MCF 10A (cell line): ENCODE measurements around the gene ZSCAN22. TPM values are rescaled to one million over a fixed set of nuclear protein-coding genes. Genes with fewer than 3 reads are reported as not detected.

Experiments
- BruUV-seq: library from RNA; stranded (reverse); fragments of 400-500 nt; replicated peaks from 2 replicates; lab custom pipeline; 2021; lab: Mats Ljungman, UMichigan
- CTCF ChIA-PET: fragments of 300-600 bp; sonication (Branson Sonifier 250); formaldehyde crosslinking; extraction: SDS; loops from one replicate; lab custom pipeline; 2021; ENCODE audit warnings: antibody characterized with exemption, inconsistent platforms; lab: Yijun Ruan, JAX
- POLR2A ChIA-PET: fragments of 300-600, 350-650 bp; sonication (Branson Sonifier 250); formaldehyde crosslinking; extraction: SDS; loops from one replicate; lab custom pipeline; 2020; ENCODE audit warnings: antibody characterized with exemption, inconsistent platforms; lab: Yijun Ruan, JAX
- DNase-seq: peaks from one replicate; pipeline ENCODE4 v3.0.0-alpha.2; 2018; ENCODE audit not compliant: unreplicated experiment
- H3K27ac Mint-ChIP-seq: one replicate; pipeline ENCODE4 v1.8.0; 2022; ENCODE audit warnings: mild to moderate bottlenecking, low read depth, mixed read lengths; ENCODE audit not compliant: unreplicated experiment
- H3K27me3 Mint-ChIP-seq: one replicate; pipeline ENCODE4 v1.8.0; 2022; ENCODE audit warnings: mixed read lengths; ENCODE audit not compliant: insufficient read depth, unreplicated experiment
- H3K36me3 Mint-ChIP-seq: one replicate; pipeline ENCODE4 v1.8.0; 2022; ENCODE audit warnings: mild to moderate bottlenecking, moderate library complexity, mixed read lengths; ENCODE audit not compliant: insufficient read depth, unreplicated experiment
- H3K4me1 Mint-ChIP-seq: one replicate; pipeline ENCODE4 v1.8.0; 2022; ENCODE audit warnings: mixed read lengths; ENCODE audit not compliant: insufficient read depth, unreplicated experiment
- H3K4me3 Mint-ChIP-seq: one replicate; pipeline ENCODE4 v1.8.0; 2022; ENCODE audit warnings: mild to moderate bottlenecking, moderate library complexity, mixed read lengths; ENCODE audit not compliant: unreplicated experiment
- H3K9me3 Mint-ChIP-seq: one replicate; pipeline ENCODE4 v1.8.0; 2022; ENCODE audit warnings: mixed read lengths; ENCODE audit not compliant: unreplicated experiment
- CTCF ChIP-seq: fragments of 200-600 bp; IDR thresholded peaks from one replicate; pipeline ENCODE4 v1.8.0; 2022; ENCODE audit warnings: antibody characterized with exemption, mild to moderate bottlenecking; ENCODE audit not compliant: unreplicated experiment
- intact Hi-C: fragments of 100-400 bp; cut with micrococcal nuclease; formaldehyde crosslinking; loops from 2 replicates; pipeline ENCODE4 v1.14.1; 2022
- total RNA-seq: library from RNA; stranded (reverse); gene quantifications from 2 replicates; pipeline ENCODE4 v1.2.3, GENCODE V29; 2022

The ZSCAN22 gene
- total RNA-seq, 1 experiment from 2014 or later: 3.8 TPM

- peaks cover 18% of the 10 kb centered on the region for H3K4me1 Mint-ChIP-seq
- BruUV-seq: no TSS peak
- ChIA-PET POLR2A (interaction anchor here (0.5 to 3.3 kb wide), 21 partner anchors 9 to 1056 kb away, joined by 3 to 17 read pairs (median 3); partner anchors contain the start of genes ERVK3-1, ZNF544, ZNF805 and ZSCAN22), CTCF (interaction anchor here (0.6 to 0.7 kb wide), 3 partner anchors 49 to 1683 kb away, joined by 3 to 4 read pairs (median 3); partner anchors contain the start of gene ZNF71)
- peaks cover 18% of the 10 kb centered on the region for H3K9me3 Mint-ChIP-seq
- peak within 1 kb of the TSS; percentile 89 for H3K4me3 Mint-ChIP-seq
- TF ChIP-seq CTCF: no peak
- peak; percentile 99 for DNase-seq
- H3K27me3 Mint-ChIP-seq: no peaks in the 10 kb centered on the region
- peak within 1 kb of the TSS; percentile 97 for H3K27ac Mint-ChIP-seq
- intact Hi-C loops: no loop called here
- peaks cover 33% of the 10 kb centered on the region for H3K36me3 Mint-ChIP-seq
Measured at GRCh38 chr19:58278541-58279041, 48.2 kb upstream of the ZSCAN22 start, which contains the start of gene ZNF8. ZNF8 (plus strand) TSS chr19:58278955; CDS start chr19:58279082, 127 bp downstream.

GRCh38 chr19:58279042-58279924, 47.5 kb upstream of the ZSCAN22 start:
- TF ChIP-seq CTCF: no peak
- intact Hi-C loops: no loop called here
- CTCF ChIA-PET: interaction anchor here (0.6 to 0.9 kb wide), 3 partner anchors 21 to 861 kb away, joined by 3 read pairs; no protein-coding TSS in a partner anchor
- Mint-ChIP-seq H3K4me1 (peaks cover 18% of the 10 kb centered on the region), H3K9me3 (peaks cover 18% of the 10 kb centered on the region), H3K27me3 (no peaks in the 10 kb centered on the region), H3K27ac (peak overlapping the region; percentile 97), H3K4me3 (peak overlapping the region; percentile 89), H3K36me3 (peaks cover 31% of the 10 kb centered on the region)
- TSS peak; percentile 46 for BruUV-seq
- POLR2A ChIA-PET: interaction anchor here (0.5 to 3.3 kb wide), 18 partner anchors 9 to 1039 kb away, joined by 3 to 17 read pairs (median 4); partner anchors contain the start of genes ERVK3-1, ZNF497, ZNF544 and ZNF551
- DNase-seq: peak; percentile 58

GRCh38 chr19:58279925-58280316, 46.9 kb upstream of the ZSCAN22 start:
- no peak for TF ChIP-seq CTCF
- Mint-ChIP-seq H3K36me3 (peaks cover 30% of the 10 kb centered on the region), H3K27ac (peak overlapping the region; percentile 97), H3K27me3 (no peaks in the 10 kb centered on the region), H3K9me3 (peaks cover 13% of the 10 kb centered on the region), H3K4me1 (peaks cover 18% of the 10 kb centered on the region), H3K4me3 (peak overlapping the region; percentile 89)
- intact Hi-C loops: no loop called here
- POLR2A ChIA-PET: interaction anchor here (0.6 to 3.3 kb wide), 8 partner anchors 21 to 598 kb away, joined by 3 to 12 read pairs (median 4); partner anchors contain the start of genes ERVK3-1, ZNF497, ZNF544 and ZNF551
- DNase-seq: no peak
- no TSS peak for BruUV-seq
- CTCF ChIA-PET: interaction anchor here (0.9 kb wide), 2 partner anchors 20 to 51 kb away, joined by 3 read pairs; partner anchors contain the start of gene ZNF544

GRCh38 chr19:58284199-58284598, 42.6 kb upstream of the ZSCAN22 start:
- no peak for DNase-seq
- POLR2A ChIA-PET: no interaction called here
- Mint-ChIP-seq H3K4me1 (peaks cover 18% of the 10 kb centered on the region), H3K36me3 (peaks cover 60% of the 10 kb centered on the region), H3K9me3 (peaks cover 9% of the 10 kb centered on the region), H3K4me3 (no peak overlapping the region), H3K27ac (no peak overlapping the region), H3K27me3 (no peaks in the 10 kb centered on the region)
- CTCF ChIA-PET: no interaction called here
- intact Hi-C loops: no loop called here
- TF ChIP-seq CTCF: no peak
- no TSS peak for BruUV-seq
